Measurements from ENCODE around the gene KRTAP2-3. TPM values are rescaled to one million over a fixed set of nuclear protein-coding genes. Genes with fewer than 3 reads are reported as not detected.
"Not testable (repeated sequence)": the region's sequence is repeated elsewhere in the genome, so short reads cannot be mapped to it uniquely, and the experiment has no call there.

Gene KRTAP2-3
- total RNA-seq, 1 experiment from 2014 or later, result not detected

DNA sequence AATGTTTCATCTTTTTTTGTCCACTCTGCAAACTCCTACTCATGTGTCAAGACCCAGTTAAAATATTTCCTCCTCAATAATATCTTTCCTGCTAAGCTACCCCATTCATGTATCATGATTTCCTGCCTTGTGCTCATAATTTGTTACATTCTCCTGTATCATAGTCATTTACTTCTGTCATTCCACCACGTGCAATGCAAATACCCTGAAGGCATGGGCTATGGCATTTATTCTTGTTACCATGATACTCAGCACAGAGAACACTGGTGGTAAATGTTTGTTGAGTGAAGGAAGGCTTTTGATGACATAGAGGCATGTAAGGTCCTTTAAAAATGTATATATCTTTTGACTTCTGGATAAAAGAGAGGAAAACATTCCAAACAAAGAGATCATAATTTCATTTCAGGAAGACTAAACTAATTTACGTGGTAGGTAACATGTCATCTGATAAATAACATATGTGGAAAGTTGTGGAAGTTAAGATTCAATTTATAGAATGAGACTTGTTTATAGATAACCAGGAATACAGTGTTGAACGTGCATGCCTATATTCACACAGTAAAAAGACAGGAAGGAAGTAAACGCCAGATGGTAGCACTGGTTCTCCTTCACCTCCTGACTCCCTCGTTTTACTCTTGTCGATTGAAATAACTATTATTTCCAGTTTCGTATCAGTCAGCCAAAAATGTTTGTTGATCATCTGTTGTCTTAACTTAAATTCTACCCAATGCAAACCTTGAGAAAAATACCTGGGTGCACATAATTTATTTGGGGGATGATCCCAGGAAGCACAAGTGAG lies 40.0 kb upstream of the KRTAP2-3 start:
- not testable (repeated sequence) for H4K20me1 ChIP-seq (ENCODE audit: insufficient read depth, low read depth, low read length); H3K79me2 ChIP-seq (ENCODE audit: low read length); H3K27me3 ChIP-seq (ENCODE audit: low read length); DNase-seq; H3K9me2 ChIP-seq (replicated peaks; ENCODE audit: insufficient read depth, low read length); H3K36me3 ChIP-seq (ENCODE audit: insufficient read depth, low read length); H3K4me2 ChIP-seq (ENCODE audit: low read depth, low read length, poor library complexity, severe bottlenecking); H2AFZ ChIP-seq (ENCODE audit: low read length); H3K4me1 ChIP-seq (ENCODE audit: low read length); H3K27ac ChIP-seq (ENCODE audit: low read length); H3K9me3 ChIP-seq (ENCODE audit: low read length); H3K4me3 ChIP-seq (ENCODE audit: low read length); H3K9ac ChIP-seq (ENCODE audit: low read length)

DNA sequence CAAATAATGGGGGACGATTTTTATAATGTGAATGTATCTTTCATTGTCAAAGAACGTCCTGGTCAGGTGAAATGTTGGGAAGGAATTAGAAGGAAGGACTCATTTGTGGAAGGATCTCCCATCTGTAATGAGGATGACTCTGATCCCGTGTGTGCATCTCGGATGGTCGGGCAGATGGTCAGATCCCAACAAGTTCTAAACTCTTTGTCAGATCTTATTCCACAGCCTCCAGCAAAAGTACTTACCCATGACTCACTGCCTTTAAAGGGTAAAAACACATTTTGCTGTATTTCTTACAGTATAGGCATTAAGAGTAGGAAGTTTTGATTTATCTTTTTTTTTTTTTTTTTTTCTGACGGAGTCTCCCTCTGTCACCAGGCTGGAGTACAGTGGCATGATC lies 38.6 kb upstream of the KRTAP2-3 start:
- Histone ChIP-seq H3K79me2 (ENCODE audit: low read length) (no peaks in the 10 kb centered on the region), H2AFZ (ENCODE audit: low read length) (no peak overlapping the region), H4K20me1 (ENCODE audit: insufficient read depth, low read depth, low read length) (no peaks in the 10 kb centered on the region), H3K9ac (ENCODE audit: low read length) (no peak overlapping the region), H3K9me2 (replicated peaks; ENCODE audit: insufficient read depth, low read length) (no peaks in the 10 kb centered on the region), H3K27me3 (ENCODE audit: low read length) (no peaks in the 10 kb centered on the region), H3K4me2 (ENCODE audit: low read depth, low read length, poor library complexity, severe bottlenecking) (no peak overlapping the region), H3K4me3 (ENCODE audit: low read length) (no peak overlapping the region), H3K9me3 (ENCODE audit: low read length) (no peaks in the 10 kb centered on the region), H3K27ac (ENCODE audit: low read length) (no peak overlapping the region), H3K4me1 (ENCODE audit: low read length) (no peaks in the 10 kb centered on the region), H3K36me3 (ENCODE audit: insufficient read depth, low read length) (no peaks in the 10 kb centered on the region)
- DNase-seq, result no peak

- H3K36me3 ChIP-seq (ENCODE audit: insufficient read depth, low read length), result no peaks in the 10 kb centered on the region
Measured at GRCh38 chr17:41098042-41098441, 38.1 kb upstream of the KRTAP2-3 start, which contains the start of gene KRTAP4-8. Gene KRTAP4-8 (minus strand): TSS chr17:41098142. CDS start chr17:41098084, 58 bp downstream.

GRCh38 chr17:41096055-41096454 lies 36.1 kb upstream of the KRTAP2-3 start:
- no peak overlapping the region for H3K9ac ChIP-seq (ENCODE audit: low read length)
- no peak overlapping the region for H3K4me3 ChIP-seq (ENCODE audit: low read length)
- no peaks in the 10 kb centered on the region for H3K36me3 ChIP-seq (ENCODE audit: insufficient read depth, low read length)
- no peaks in the 10 kb centered on the region for H3K9me2 ChIP-seq (replicated peaks; ENCODE audit: insufficient read depth, low read length)
- no peak for DNase-seq
- no peaks in the 10 kb centered on the region for H3K9me3 ChIP-seq (ENCODE audit: low read length)
- H4K20me1 ChIP-seq (ENCODE audit: insufficient read depth, low read depth, low read length), result no peaks in the 10 kb centered on the region
- no peak overlapping the region for H2AFZ ChIP-seq (ENCODE audit: low read length)
- H3K27ac ChIP-seq (ENCODE audit: low read length), result no peak overlapping the region
- no peaks in the 10 kb centered on the region for H3K4me1 ChIP-seq (ENCODE audit: low read length)
- no peaks in the 10 kb centered on the region for H3K79me2 ChIP-seq (ENCODE audit: low read length)
- H3K27me3 ChIP-seq (ENCODE audit: low read length), result no peaks in the 10 kb centered on the region
- H3K4me2 ChIP-seq (ENCODE audit: low read depth, low read length, poor library complexity, severe bottlenecking), result no peak overlapping the region

More at GRCh38 chr17:41098042-41098441, 38.1 kb upstream of the KRTAP2-3 start, which contains the start of gene KRTAP4-8:
- no peaks in the 10 kb centered on the region for H3K27me3 ChIP-seq (ENCODE audit: low read length)
- no peak within 1 kb of the TSS for H3K4me3 ChIP-seq (ENCODE audit: low read length)
- no peaks in the 10 kb centered on the region for H3K9me2 ChIP-seq (replicated peaks; ENCODE audit: insufficient read depth, low read length)
- H3K79me2 ChIP-seq (ENCODE audit: low read length), result no peaks in the 10 kb centered on the region
- no peaks in the 10 kb centered on the region for H4K20me1 ChIP-seq (ENCODE audit: insufficient read depth, low read depth, low read length)
- no peaks in the 10 kb centered on the region for H3K4me1 ChIP-seq (ENCODE audit: low read length)
- no peak within 1 kb of the TSS for H3K9ac ChIP-seq (ENCODE audit: low read length)
- H3K4me2 ChIP-seq (ENCODE audit: low read depth, low read length, poor library complexity, severe bottlenecking), result no peak within 1 kb of the TSS
- H2AFZ ChIP-seq (ENCODE audit: low read length), result no peak within 1 kb of the TSS
- no peaks in the 10 kb centered on the region for H3K9me3 ChIP-seq (ENCODE audit: low read length)
- H3K27ac ChIP-seq (ENCODE audit: low read length), result no peak within 1 kb of the TSS
- no peak for DNase-seq

- DNase-seq; H4K20me1 ChIP-seq (ENCODE audit: insufficient read depth, low read depth, low read length); H3K36me3 ChIP-seq (ENCODE audit: insufficient read depth, low read length); H2AFZ ChIP-seq (ENCODE audit: low read length); H3K9me3 ChIP-seq (ENCODE audit: low read length); H3K9ac ChIP-seq (ENCODE audit: low read length); H3K27ac ChIP-seq (ENCODE audit: low read length); H3K4me3 ChIP-seq (ENCODE audit: low read length); H3K79me2 ChIP-seq (ENCODE audit: low read length); H3K27me3 ChIP-seq (ENCODE audit: low read length); H3K9me2 ChIP-seq (replicated peaks; ENCODE audit: insufficient read depth, low read length); H3K4me2 ChIP-seq (ENCODE audit: low read depth, low read length, poor library complexity, severe bottlenecking); H3K4me1 ChIP-seq (ENCODE audit: low read length): not testable (repeated sequence)
Measured at GRCh38 chr17:41088760-41089352, 28.9 kb upstream of the KRTAP2-3 start.

- not testable (repeated sequence) for H3K4me3 ChIP-seq (ENCODE audit: low read length); H2AFZ ChIP-seq (ENCODE audit: low read length); H3K27me3 ChIP-seq (ENCODE audit: low read length)
Measured at GRCh38 chr17:41084100-41084856, 24.4 kb upstream of the KRTAP2-3 start, which contains the start of gene KRTAP4-7. Gene KRTAP4-7 (plus strand): TSS chr17:41084150. CDS start chr17:41084207, 57 bp downstream.

GRCh38 chr17:41083427-41083826 lies 23.5 kb upstream of the KRTAP2-3 start:
- H3K9me2 ChIP-seq (replicated peaks; ENCODE audit: insufficient read depth, low read length), result not testable (repeated sequence)

More at GRCh38 chr17:41084100-41084856, 24.4 kb upstream of the KRTAP2-3 start, which contains the start of gene KRTAP4-7:
- H3K9me3 ChIP-seq (ENCODE audit: low read length); DNase-seq; H3K4me2 ChIP-seq (ENCODE audit: low read depth, low read length, poor library complexity, severe bottlenecking); H4K20me1 ChIP-seq (ENCODE audit: insufficient read depth, low read depth, low read length); H3K27ac ChIP-seq (ENCODE audit: low read length); H3K4me1 ChIP-seq (ENCODE audit: low read length); H3K36me3 ChIP-seq (ENCODE audit: insufficient read depth, low read length); H3K9ac ChIP-seq (ENCODE audit: low read length); H3K9me2 ChIP-seq (replicated peaks; ENCODE audit: insufficient read depth, low read length); H3K79me2 ChIP-seq (ENCODE audit: low read length): not testable (repeated sequence)

GRCh38 chr17:41082626-41083025 lies 22.7 kb upstream of the KRTAP2-3 start:
- DNase-seq, result no peak
- no peaks in the 10 kb centered on the region for H3K27me3 ChIP-seq (ENCODE audit: low read length)
- no peak overlapping the region for H3K4me2 ChIP-seq (ENCODE audit: low read depth, low read length, poor library complexity, severe bottlenecking)
- no peaks in the 10 kb centered on the region for H4K20me1 ChIP-seq (ENCODE audit: insufficient read depth, low read depth, low read length)
- H3K4me1 ChIP-seq (ENCODE audit: low read length), result no peaks in the 10 kb centered on the region
- H3K9me2 ChIP-seq (replicated peaks; ENCODE audit: insufficient read depth, low read length), result no peaks in the 10 kb centered on the region
- H3K9ac ChIP-seq (ENCODE audit: low read length), result no peak overlapping the region
- no peak overlapping the region for H3K27ac ChIP-seq (ENCODE audit: low read length)
- no peaks in the 10 kb centered on the region for H3K9me3 ChIP-seq (ENCODE audit: low read length)
- no peaks in the 10 kb centered on the region for H3K36me3 ChIP-seq (ENCODE audit: insufficient read depth, low read length)
- no peak overlapping the region for H3K4me3 ChIP-seq (ENCODE audit: low read length)
- no peak overlapping the region for H2AFZ ChIP-seq (ENCODE audit: low read length)
- H3K79me2 ChIP-seq (ENCODE audit: low read length), result no peaks in the 10 kb centered on the region

More at GRCh38 chr17:41083427-41083826, 23.5 kb upstream of the KRTAP2-3 start:
- H3K27me3 ChIP-seq (ENCODE audit: low read length); H3K36me3 ChIP-seq (ENCODE audit: insufficient read depth, low read length); H3K4me1 ChIP-seq (ENCODE audit: low read length); H2AFZ ChIP-seq (ENCODE audit: low read length); H4K20me1 ChIP-seq (ENCODE audit: insufficient read depth, low read depth, low read length); H3K79me2 ChIP-seq (ENCODE audit: low read length); H3K4me3 ChIP-seq (ENCODE audit: low read length); H3K27ac ChIP-seq (ENCODE audit: low read length); H3K9ac ChIP-seq (ENCODE audit: low read length); DNase-seq; H3K4me2 ChIP-seq (ENCODE audit: low read depth, low read length, poor library complexity, severe bottlenecking); H3K9me3 ChIP-seq (ENCODE audit: low read length): not testable (repeated sequence)

Measured in Karpas-422 (cell line).